Osteoblast (primary cell): ENCODE results near the gene EPHX1. TPM values are rescaled to one million over a fixed set of nuclear protein-coding genes. Genes with fewer than 3 reads are reported as not detected.
"Not testable (repeated sequence)": the region's sequence is repeated elsewhere in the genome, so short reads cannot be mapped to it uniquely, and the experiment has no call there.

Experiments used
- DNase-seq: peaks from one replicate; pipeline ENCODE4 v3.0.0; 2011; ENCODE audit warnings: low spot score, mixed read lengths; ENCODE audit not compliant: insufficient read length; ENCODE audit errors: missing footprints
- H2AFZ ChIP-seq: 2 replicates; pipeline ENCODE4 v1.6.0; 2011; ENCODE audit warnings: mild to moderate bottlenecking, low read length
- H3K27ac ChIP-seq: 2 replicates; pipeline ENCODE4 v1.5.1; 2011; ENCODE audit warnings: mild to moderate bottlenecking, low read depth, low read length, moderate library complexity
- H3K27me3 ChIP-seq: 2 replicates; pipeline ENCODE4 v1.6.0; 2012; ENCODE audit warnings: mild to moderate bottlenecking, control low read depth, inconsistent platforms, low read length, moderate library complexity; ENCODE audit not compliant: insufficient read depth
- H3K36me3 ChIP-seq: 2 replicates; pipeline ENCODE4 v1.5.1; 2011; ENCODE audit warnings: mild to moderate bottlenecking, low read length, control low read depth, moderate library complexity; ENCODE audit not compliant: insufficient read depth
- H3K4me1 ChIP-seq: 2 replicates; pipeline ENCODE4 v1.5.1; 2011; ENCODE audit warnings: mild to moderate bottlenecking, low read length, control low read depth, moderate library complexity; ENCODE audit not compliant: insufficient read depth
- H3K4me2 ChIP-seq: 2 replicates; pipeline ENCODE4 v1.6.0; 2011; ENCODE audit warnings: mild to moderate bottlenecking, low read length; ENCODE audit not compliant: insufficient read depth
- H3K4me3 ChIP-seq: fragments of 200-600 bp; sonication (generic); 3 replicates; pipeline ENCODE4 v1.5.1; 2012; ENCODE audit warnings: mild to moderate bottlenecking, low read length, inconsistent platforms; ENCODE audit not compliant: insufficient read depth
- H3K79me2 ChIP-seq: 2 replicates; pipeline ENCODE4 v1.6.0; 2012; ENCODE audit warnings: mild to moderate bottlenecking, low read length, control low read depth, inconsistent platforms; ENCODE audit not compliant: insufficient read depth
- H3K9me3 ChIP-seq: 2 replicates; pipeline ENCODE4 v1.5.1; 2011; ENCODE audit warnings: low read depth, low read length, control low read depth
- H4K20me1 ChIP-seq: 2 replicates; pipeline ENCODE4 v1.6.0; 2012; ENCODE audit warnings: mild to moderate bottlenecking, low read length, control low read depth; ENCODE audit not compliant: insufficient read depth
- CTCF ChIP-seq: IDR thresholded peaks from 2 replicates; pipeline ENCODE4 v1.5.1; 2011; ENCODE audit warnings: mild to moderate bottlenecking, low read depth, low read length, moderate library complexity; ENCODE audit errors: extremely low read depth
- total RNA-seq: library from RNA; depleted of rRNA; stranded (reverse); fragments of >200 nt; gene quantifications from 2 replicates; pipeline ENCODE4 v1.2.3, GENCODE V29; 2012

The EPHX1 gene
- total RNA-seq: 67.0 and 77.2 TPM in 2 replicates

GRCh38 chr1:225809842-225810578, at the start of gene EPHX1:
Gene EPHX1, plus strand, starts transcription at chr1:225810124. Its CDS starts 18,606 bp downstream, at chr1:225828730.
- H3K4me1 ChIP-seq: peaks cover 34% of the 10 kb centered on the region
- H3K4me3 ChIP-seq: peak within 1 kb of the TSS; percentile 80
- H4K20me1 ChIP-seq: peaks cover 7% of the 10 kb centered on the region
- H3K79me2 ChIP-seq: peaks cover 13% of the 10 kb centered on the region
- H3K27me3 ChIP-seq: no peaks in the 10 kb centered on the region
- peak within 1 kb of the TSS; percentile 78 for H2AFZ ChIP-seq
- H3K4me2 ChIP-seq: peak within 1 kb of the TSS; percentile 90
- H3K9me3 ChIP-seq: no peaks in the 10 kb centered on the region
- no peak for TF ChIP-seq CTCF
- peak; percentile 99 for DNase-seq
- H3K36me3 ChIP-seq: no peaks in the 10 kb centered on the region
- H3K27ac ChIP-seq: peak within 1 kb of the TSS; percentile 17

- H3K27ac ChIP-seq: no peak overlapping the region
- H2AFZ ChIP-seq: no peak overlapping the region
- no peak overlapping the region for H3K4me3 ChIP-seq
- H3K79me2 ChIP-seq: no peaks in the 10 kb centered on the region
- no peaks in the 10 kb centered on the region for H3K36me3 ChIP-seq
- H3K9me3 ChIP-seq: no peaks in the 10 kb centered on the region
- H4K20me1 ChIP-seq: no peaks in the 10 kb centered on the region
- DNase-seq: no peak
- no peaks in the 10 kb centered on the region for H3K27me3 ChIP-seq
- peaks cover 40% of the 10 kb centered on the region for H3K4me1 ChIP-seq
- H3K4me2 ChIP-seq: no peak overlapping the region
- no peak for TF ChIP-seq CTCF
Observed at GRCh38 chr1:225760531-225760930, 49.4 kb upstream of the EPHX1 start.

- H2AFZ ChIP-seq, H3K4me3 ChIP-seq, H3K27me3 ChIP-seq, H3K4me2 ChIP-seq, DNase-seq, H3K79me2 ChIP-seq, H3K9me3 ChIP-seq, H3K36me3 ChIP-seq, H4K20me1 ChIP-seq: not testable (repeated sequence)
- H3K4me1 ChIP-seq: peaks cover 35% of the 10 kb centered on the region
- peak overlapping the region; percentile 93 for H3K27ac ChIP-seq
Observed at GRCh38 chr1:225761395-225761794, 48.5 kb upstream of the EPHX1 start.

- Histone ChIP-seq H3K27ac (peak overlapping the region; percentile 93), H3K4me3 (no peak overlapping the region), H3K36me3 (no peaks in the 10 kb centered on the region), H3K4me2 (peak overlapping the region; percentile 4), H3K9me3 (no peaks in the 10 kb centered on the region), H3K4me1 (peaks cover 40% of the 10 kb centered on the region), H3K79me2 (no peaks in the 10 kb centered on the region), H2AFZ (no peak overlapping the region), H3K27me3 (no peaks in the 10 kb centered on the region), H4K20me1 (no peaks in the 10 kb centered on the region)
- peak; percentile 52 for DNase-seq
- no peak for TF ChIP-seq CTCF
Observed at GRCh38 chr1:225762002-225762441, 47.9 kb upstream of the EPHX1 start.
